Esophagus squamous epithelium (tissue), 5 donors: ENCODE results near the gene ATP5F1D. TPM values are rescaled to one million over a fixed set of nuclear protein-coding genes. Genes with fewer than 3 reads are reported as not detected.
A peak's percentile ranks its signal among the peaks of the same experiment; 100 is the strongest.

Source experiments
- DNase-seq: peaks from one replicate; lab custom pipeline; 2025; lab: John Stamatoyannopoulos, UW
- H3K27ac ChIP-seq, 4 donors: fragments of 200-600 bp; sonication (generic); one replicate each; pipeline ENCODE4 v1.5.1; 2016 to 2019; ENCODE audit warnings: mild to moderate bottlenecking in 1 of 4
- H3K27me3 ChIP-seq, 4 donors: fragments of 200-600 bp; sonication (generic); 1 replicate in 3 of 4; 2 replicates in 1 of 4; pipeline versions ENCODE4 v1.5.1 to v1.6.0; 2017 to 2021; ENCODE audit warnings: antibody characterized with exemption in 1 of 4
- H3K36me3 ChIP-seq, 3 donors: fragments of 200-600 bp; sonication (generic); one replicate each; pipeline ENCODE4 v1.5.1; 2016 to 2019
- H3K4me1 ChIP-seq, 3 donors: fragments of 200-600 bp; sonication (generic); one replicate each; pipeline ENCODE4 v1.5.1; 2017 to 2019
- H3K4me3 ChIP-seq, 4 donors: fragments of 200-600 bp; sonication (generic); 1 replicate in 3 of 4; 2 replicates in 1 of 4; pipeline ENCODE4 v1.5.1; 2016 to 2019; ENCODE audit warnings: mild to moderate bottlenecking in 2 of 4, moderate library complexity in 1 of 4
- H3K9me3 ChIP-seq, 3 donors: fragments of 200-600 bp; sonication (generic); one replicate each; pipeline ENCODE4 v1.5.1; 2016 to 2019
- CTCF ChIP-seq, 6 experiments: fragments of 450-650 bp in 4 of 6; fragments of 200-600 bp in 2 of 6; sonication (generic) in 2 of 6; IDR thresholded peaks; one replicate each; pipeline ENCODE4 v1.5.1; 2016 to 2019; ENCODE audit warnings: antibody characterized with exemption in 6 of 6, mild to moderate bottlenecking in 4 of 6, moderate library complexity in 4 of 6
- POLR2A ChIP-seq, 4 donors: fragments of 450-650 bp; IDR thresholded peaks; one replicate each; pipeline ENCODE4 v1.6.1; 2017; ENCODE audit warnings: antibody characterized with exemption in 4 of 4, mild to moderate bottlenecking in 4 of 4, moderate library complexity in 3 of 4
- WGBS, 2 donors: methylation state at CpG; one replicate each; pipeline ENCODE4 v1.1.5; 2018; 5-methylcytosine and 5-hydroxymethylcytosine counted together
- intact Hi-C: fragments of 100-400 bp; cut with DNase I; formaldehyde crosslinking; loops from one replicate; pipeline ENCODE4 v1.15.0; 2022
- total RNA-seq, 4 donors: library from RNA; depleted of rRNA; stranded (reverse); fragments of >200 nt; gene quantifications; one replicate each; pipeline ENCODE4 v1.1.0, GENCODE V29; 2016
- donor health status: DM: yes; HTN: yes; CAD: no.

ATP5F1D gene
- total RNA-seq, 4 donors from 2014 or later, result 83.4 to 171 (median 132) TPM

- DNase-seq, result no peak
- intact Hi-C loops, result loop anchor here (2.0 kb wide), 1 partner anchor 22 kb away; no protein-coding TSS in a partner anchor
- TF ChIP-seq POLR2A (IDR thresholded peaks at IDR 0.05), result no peak
- peak; percentile 93 to 100 (median 99) for TF ChIP-seq CTCF (IDR thresholded peaks at IDR 0.05)
- peak overlapping the region; percentile 86 to 99 (median 96) for H3K27ac ChIP-seq
- H3K4me3 ChIP-seq, result peak overlapping the region; percentile 43 to 70 (median 56)
- H3K27me3 ChIP-seq, result no peaks in the 10 kb centered on the region
- no peaks in the 10 kb centered on the region for H3K9me3 ChIP-seq
- peaks cover 0 to 19% (median 2%) of the 10 kb centered on the region in 3 donors for H3K36me3 ChIP-seq
- peaks cover 71 to 94% (median 73%) of the 10 kb centered on the region in 3 donors for H3K4me1 ChIP-seq
- WGBS, 2 donors, result 0% methylated on average over 26 of the region's 59 CpGs; no CpG with 5 or more reads in 1 of the 2 donors
Observed at GRCh38 chr19:1266916-1267476, 25.4 kb downstream of the ATP5F1D start.

GRCh38 chr19:1267477-1268225, 26.1 kb downstream of the ATP5F1D start:
- intact Hi-C loops, result loop anchor here (2.0 kb wide), 1 partner anchor 23 kb away; no protein-coding TSS in a partner anchor
- WGBS, 2 donors, result 0 to 8% methylated on average over 4 to 8 of the region's 35 CpGs
- H3K9me3 ChIP-seq, result no peaks in the 10 kb centered on the region
- H3K36me3 ChIP-seq, result peaks cover under 1 to 25% (median 5%) of the 10 kb centered on the region in 3 donors
- peak overlapping the region in 3 of 4 donors; percentile 49 to 70 (median 62) for H3K4me3 ChIP-seq
- H3K27ac ChIP-seq, result peak overlapping the region; percentile 86 to 100 (median 99)
- H3K4me1 ChIP-seq, result peaks cover 70 to 94% (median 73%) of the 10 kb centered on the region in 3 donors
- no peaks in the 10 kb centered on the region for H3K27me3 ChIP-seq
- DNase-seq, result no peak
- TF ChIP-seq POLR2A (IDR thresholded peaks at IDR 0.05) (no peak), CTCF (IDR thresholded peaks at IDR 0.05) (no peak)

GRCh38 chr19:1268226-1269064, 26.9 kb downstream of the ATP5F1D start:
- TF ChIP-seq CTCF (IDR thresholded peaks at IDR 0.05) (no peak), POLR2A (IDR thresholded peaks at IDR 0.05) (no peak)
- no peak for DNase-seq
- Histone ChIP-seq H3K36me3 (peaks cover 8 to 33% (median 13%) of the 10 kb centered on the region in 3 donors), H3K4me1 (peaks cover 68 to 94% (median 73%) of the 10 kb centered on the region in 3 donors), H3K4me3 (peak overlapping the region in 3 of 4 donors; percentile 73 to 95 (median 81)), H3K9me3 (no peaks in the 10 kb centered on the region), H3K27me3 (no peaks in the 10 kb centered on the region), H3K27ac (peak overlapping the region; percentile 98 to 100 (median 99))
- WGBS, 2 donors, result 43 to 54% methylated on average over 22 to 33 of the region's 40 CpGs
- intact Hi-C loops, result no loop called here

GRCh38 chr19:1269065-1269477, 27.5 kb downstream of the ATP5F1D start, which contains the start of gene CIRBP:
CIRBP (plus strand) TSS chr19:1269332; CDS start chr19:1270934, 1,602 bp downstream.
- H3K27me3 ChIP-seq, result no peaks in the 10 kb centered on the region
- intact Hi-C loops, result no loop called here
- H3K27ac ChIP-seq, result peak within 1 kb of the TSS; percentile 98 to 100 (median 99)
- H3K4me3 ChIP-seq, result peak within 1 kb of the TSS; percentile 64 to 95 (median 77)
- peak; percentile 99 for DNase-seq
- peaks cover 74 to 94% (median 78%) of the 10 kb centered on the region in 3 donors for H3K4me1 ChIP-seq
- no CpG with 5 or more reads among the region's 50 CpGs for WGBS, 2 donors
- no peaks in the 10 kb centered on the region for H3K9me3 ChIP-seq
- H3K36me3 ChIP-seq, result peaks cover 14 to 40% (median 17%) of the 10 kb centered on the region in 3 donors
- TF ChIP-seq CTCF (IDR thresholded peaks at IDR 0.05) (peak in 2 of 6 experiments; percentile 1 to 5), POLR2A (IDR thresholded peaks at IDR 0.05) (peak in 3 of 4 donors; percentile 98 to 99 (median 99))
